GM18861 (cell line): Measurements from ENCODE around the gene MAGI2.
"Not testable (repeated sequence)": the region's sequence is repeated elsewhere in the genome, so short reads cannot be mapped to it uniquely, and the experiment has no call there.

Experiments
- ATAC-seq: cut with Tn5 transposase; IDR thresholded peaks from one replicate; pipeline ENCODE4 v1.9.1; 2021; ENCODE audit not compliant: unreplicated experiment

Gene MAGI2

DNA sequence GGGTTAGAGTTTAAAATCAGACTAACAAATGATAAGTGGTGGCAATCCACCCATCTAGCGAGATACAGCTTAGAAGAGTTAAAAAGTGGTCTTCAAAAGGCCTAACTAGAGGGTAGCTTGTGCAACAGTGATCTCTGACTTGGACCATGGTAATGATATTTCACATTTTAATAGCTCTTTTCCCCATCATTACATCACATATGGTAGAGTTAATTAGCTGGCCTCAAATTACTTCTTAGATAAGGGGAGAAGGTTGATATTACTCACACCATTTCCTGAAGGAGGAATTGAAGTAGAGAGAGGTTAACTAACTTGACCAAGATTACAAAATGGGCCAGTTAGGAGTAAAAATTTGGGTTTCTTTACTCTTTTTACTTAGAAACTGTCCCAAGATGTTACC is 1431.3 kb downstream of the MAGI2 start:
- no peak for ATAC-seq

DNA sequence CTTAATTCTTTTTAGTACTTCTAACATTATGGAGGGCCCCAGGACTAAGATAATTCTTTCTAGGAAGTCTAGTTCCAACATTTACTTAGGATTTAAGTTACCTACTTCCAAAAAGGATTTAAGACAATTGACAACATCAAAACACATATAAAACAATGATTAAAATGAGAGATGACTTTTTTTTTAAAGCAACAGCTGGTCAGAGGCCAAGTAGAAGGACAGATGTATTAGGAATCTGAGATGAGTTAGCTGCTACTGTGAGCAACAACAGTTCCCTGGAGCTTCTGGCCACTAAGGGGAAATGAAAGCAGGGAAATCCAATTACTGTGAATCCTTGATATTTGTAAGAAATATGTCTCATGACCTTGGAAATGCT is 1432.6 kb downstream of the MAGI2 start:
- no peak for ATAC-seq

GRCh38 chr7:78020136-78020873 is 1433.2 kb downstream of the MAGI2 start:
- peak; percentile 60 for ATAC-seq

DNA sequence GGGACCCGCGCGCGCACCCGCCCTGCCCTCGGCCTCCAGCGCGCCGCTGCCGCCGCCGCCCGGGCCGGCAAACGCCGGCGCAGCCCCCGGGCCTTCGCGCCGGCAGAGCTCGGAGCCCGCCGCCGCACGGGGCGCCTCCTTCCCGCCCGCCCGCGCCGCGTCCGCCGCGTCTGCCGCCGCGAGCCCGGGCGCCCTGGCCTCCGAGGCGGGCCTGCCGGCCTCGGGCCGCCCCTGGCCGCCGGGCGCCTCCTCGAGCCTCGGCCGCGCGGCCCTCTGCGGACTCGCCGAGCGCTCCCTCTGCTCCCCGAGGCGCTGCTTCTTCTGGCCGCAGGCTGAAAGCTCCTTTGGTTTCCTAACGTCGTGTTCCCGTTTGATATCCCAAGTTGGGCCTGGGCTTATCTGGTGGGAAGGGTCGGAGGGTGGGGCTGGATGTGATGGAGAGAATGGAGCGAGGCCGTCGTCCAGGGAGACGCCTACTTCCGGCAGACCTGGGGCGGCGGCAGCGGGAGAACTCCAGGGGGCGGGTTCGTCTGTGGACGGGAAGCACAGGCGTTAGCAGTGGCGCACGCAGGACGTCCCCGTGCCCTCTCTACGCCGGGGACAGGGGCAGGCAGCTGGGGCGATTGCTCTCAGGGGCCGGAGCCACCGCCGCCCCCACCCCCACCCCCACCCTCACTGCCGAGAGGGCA is 1433.9 kb downstream of the MAGI2 start:
- peak; percentile 50 for ATAC-seq

DNA sequence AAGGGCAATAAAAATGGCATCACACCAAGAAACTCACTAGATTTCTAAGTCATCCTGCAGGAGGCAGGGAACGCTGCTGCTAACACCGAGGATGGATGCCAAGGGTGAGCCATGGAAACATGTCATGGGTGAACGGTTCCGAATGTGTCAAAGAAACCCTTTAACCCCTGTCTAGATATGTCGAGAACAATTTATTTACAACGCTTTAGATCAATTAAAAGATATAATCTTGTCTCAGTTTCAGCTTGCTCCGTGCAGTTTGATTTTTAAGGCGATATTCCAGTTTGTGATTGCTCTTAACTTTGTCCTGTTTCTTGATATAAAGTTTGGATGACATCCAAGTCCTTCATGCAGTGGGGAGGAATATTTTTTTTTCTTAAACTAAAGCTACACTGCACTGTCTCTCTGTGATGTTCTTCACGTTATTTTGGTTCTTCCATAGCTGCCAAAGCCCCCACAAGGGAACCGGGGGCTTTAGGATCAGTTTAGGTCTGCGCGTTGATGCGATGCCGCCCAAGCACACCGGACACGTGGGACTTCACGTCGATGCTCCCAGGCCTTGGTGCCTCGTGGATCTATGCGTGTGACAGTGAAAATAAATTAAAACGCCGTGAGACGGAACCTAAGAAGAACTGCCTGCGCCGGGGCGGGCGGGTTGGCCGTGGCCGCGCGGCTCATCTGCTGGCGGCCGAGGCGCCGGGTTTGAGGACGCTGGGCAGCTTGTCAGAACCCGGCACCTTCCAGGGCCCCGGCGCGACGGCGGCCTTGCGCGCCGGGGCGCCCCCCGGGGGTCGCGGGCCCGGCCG is 1434.6 kb downstream of the MAGI2 start:
- peak; percentile 19 for ATAC-seq

DNA sequence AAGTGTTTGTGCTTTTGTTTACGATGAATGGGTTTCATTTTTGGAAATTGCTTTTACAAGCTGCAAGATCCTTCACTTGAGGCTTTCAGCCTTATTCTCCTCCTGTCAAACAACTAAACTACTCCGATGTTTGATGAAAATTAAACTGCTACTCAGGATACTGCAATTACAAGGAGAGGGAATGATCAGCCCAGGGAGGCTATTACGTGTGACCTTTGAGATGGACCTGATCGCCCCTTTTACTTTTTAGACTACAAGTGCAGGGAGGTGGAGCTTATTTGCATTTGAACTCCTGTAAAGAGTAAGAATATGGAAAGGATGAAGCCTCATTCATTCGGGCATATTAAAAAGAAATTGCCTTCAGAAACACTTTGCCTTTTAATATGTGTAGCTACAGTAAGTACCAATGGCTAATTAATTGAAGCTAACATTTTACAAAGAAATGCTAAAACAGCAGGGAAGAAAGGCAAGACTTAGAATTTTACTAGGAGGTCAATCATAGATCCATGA is 1435.8 kb downstream of the MAGI2 start:
- no peak for ATAC-seq

DNA sequence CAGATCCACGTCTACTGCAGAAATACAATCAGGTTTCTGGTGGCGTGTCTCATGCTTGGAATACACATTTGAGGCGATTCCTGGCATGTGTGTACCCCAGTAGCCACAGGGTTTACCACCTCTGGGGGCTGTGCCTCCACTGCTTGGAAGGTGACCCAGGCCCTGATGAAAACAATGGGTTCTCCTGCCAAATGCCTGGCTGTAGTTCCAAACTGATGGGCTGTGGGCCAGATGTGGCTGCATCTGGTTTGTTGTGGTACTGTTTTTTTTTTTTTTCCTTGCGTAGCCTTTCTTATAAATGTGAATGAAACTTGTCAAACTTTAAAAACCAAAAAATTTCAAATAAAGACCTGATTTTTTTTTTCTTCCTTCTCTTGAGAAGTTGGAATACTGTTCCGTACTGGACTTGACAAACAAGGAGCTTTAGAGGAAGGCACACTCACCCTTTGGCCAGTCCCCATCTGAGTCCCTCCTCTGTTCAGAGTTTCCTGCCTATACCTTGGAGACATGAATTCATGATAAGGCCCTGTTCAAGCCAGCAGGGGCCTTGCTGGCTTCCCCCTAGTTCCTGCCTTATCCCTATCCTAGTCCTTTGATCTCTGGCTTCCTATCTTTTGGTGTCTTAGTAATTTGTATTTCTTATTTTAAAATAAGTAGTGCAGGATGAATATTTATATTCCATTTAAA is 1437.8 kb downstream of the MAGI2 start:
- ATAC-seq: no peak

GRCh38 chr7:78014401-78014800 is 1439.1 kb downstream of the MAGI2 start:
- no peak for ATAC-seq

DNA sequence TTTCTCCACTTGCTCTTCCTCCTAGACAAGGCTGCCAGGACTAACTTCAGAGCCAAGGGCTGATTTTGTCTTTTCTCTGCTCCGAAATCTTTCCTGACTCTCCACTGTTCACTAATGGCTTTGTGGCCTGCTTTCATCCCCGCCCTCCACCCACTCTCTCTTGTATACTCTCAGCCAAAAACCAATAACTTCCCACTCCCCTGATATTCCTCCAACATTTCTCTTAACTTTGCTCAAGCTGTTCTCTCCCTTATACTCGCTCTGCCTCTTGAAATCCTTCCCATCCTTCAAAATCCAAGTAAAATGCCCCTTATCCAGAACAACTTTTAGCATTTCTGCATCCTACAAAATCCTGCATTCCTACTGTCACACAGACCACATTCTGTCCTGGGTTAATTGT is 1440.1 kb downstream of the MAGI2 start:
- ATAC-seq: no peak

- no peak for ATAC-seq
Observed at GRCh38 chr7:78011642-78012041, 1441.8 kb downstream of the MAGI2 start.

GRCh38 chr7:78007231-78007630 is 1446.2 kb downstream of the MAGI2 start:
- no peak for ATAC-seq

DNA sequence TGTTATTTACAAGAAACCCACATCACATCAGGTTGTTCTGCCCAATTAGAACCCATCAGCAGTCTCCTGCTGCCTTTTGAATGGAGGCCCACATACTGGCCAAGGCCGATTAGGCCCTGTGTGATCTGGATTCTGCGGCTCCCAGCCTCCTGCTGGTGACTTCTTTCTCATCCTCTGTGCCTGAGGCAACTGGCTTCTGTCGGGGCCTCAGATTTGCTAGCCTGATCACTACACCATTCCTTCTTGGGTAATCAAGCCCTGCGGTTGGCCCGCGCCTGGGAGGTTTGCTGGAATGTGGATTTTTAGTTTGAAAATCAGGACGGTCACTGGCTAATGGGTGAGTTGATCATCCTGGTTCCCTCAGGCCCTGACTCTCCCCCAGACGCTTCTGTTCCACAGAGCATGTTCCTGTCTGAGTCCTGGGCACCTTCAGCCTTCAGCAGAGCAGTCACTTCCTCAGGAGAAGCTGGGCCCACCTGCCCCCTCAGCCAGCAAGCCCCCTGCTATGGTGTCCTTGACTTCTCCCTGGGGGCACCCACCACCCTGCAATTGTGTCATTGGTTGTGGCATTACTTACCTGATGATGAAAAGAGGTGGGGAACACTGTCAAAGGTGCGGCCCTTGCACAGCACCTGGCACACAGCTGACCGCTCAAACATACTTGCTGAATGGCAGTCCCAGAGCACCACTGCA is 1447.3 kb downstream of the MAGI2 start:
- no peak for ATAC-seq

- no peak for ATAC-seq
Observed at GRCh38 chr7:78002715-78003114, 1450.8 kb downstream of the MAGI2 start.

- no peak for ATAC-seq
Observed at GRCh38 chr7:78002021-78002420, 1451.4 kb downstream of the MAGI2 start.

GRCh38 chr7:77999168-77999567 is 1454.3 kb downstream of the MAGI2 start:
- ATAC-seq: not testable (repeated sequence)

DNA sequence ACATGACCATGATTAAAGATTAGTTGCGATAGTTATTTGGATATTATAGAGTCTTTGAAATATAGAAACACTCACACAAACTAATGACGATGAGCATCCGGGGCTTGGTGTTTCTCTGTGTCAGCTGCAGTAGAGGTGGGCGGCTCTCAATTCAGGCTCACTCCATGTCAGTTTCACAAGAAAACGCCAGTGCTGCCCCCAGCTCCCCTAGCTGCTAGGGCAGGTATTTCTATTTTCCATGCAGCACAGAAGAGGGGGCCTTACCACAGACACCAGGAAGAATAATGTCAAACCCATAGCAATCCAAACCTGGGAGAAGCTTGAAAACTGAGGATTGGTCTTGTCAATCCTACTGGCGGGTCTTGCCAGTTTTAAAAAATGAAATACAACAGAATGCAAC is 1457.8 kb downstream of the MAGI2 start:
- ATAC-seq: no peak

GRCh38 chr7:77993838-77994237 is 1459.6 kb downstream of the MAGI2 start:
- no peak for ATAC-seq

GRCh38 chr7:77991656-77992055 is 1461.8 kb downstream of the MAGI2 start:
- no peak for ATAC-seq

DNA sequence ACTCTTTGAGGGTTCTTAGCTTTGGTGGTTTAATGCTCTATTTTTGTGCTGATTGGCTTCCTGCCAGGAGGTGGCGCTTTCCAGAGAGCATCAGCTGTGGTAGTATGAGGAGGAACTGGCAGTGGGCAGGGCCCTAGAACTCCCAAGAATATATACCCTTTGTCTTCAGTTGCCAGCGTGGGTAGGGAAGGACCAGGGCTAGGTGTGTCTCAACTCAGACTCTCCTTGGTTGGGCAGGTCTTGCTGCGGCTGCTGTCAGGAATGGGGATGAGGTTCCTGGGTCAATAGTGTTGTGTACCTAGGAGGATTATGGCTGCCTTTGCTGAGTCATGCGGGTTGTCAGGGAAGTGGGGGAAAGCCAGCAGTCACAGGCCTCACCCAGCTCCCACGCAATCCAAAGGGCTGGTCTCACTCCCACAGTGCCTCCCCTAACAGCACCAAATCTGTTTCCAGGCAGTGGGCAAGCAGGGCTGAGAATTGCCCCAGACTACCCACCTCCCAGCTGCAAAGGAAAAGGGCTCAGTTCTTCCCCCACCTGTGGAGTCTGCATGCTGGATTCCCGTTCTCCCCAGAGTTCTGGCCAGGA is 1463.4 kb downstream of the MAGI2 start:
- no peak for ATAC-seq

DNA sequence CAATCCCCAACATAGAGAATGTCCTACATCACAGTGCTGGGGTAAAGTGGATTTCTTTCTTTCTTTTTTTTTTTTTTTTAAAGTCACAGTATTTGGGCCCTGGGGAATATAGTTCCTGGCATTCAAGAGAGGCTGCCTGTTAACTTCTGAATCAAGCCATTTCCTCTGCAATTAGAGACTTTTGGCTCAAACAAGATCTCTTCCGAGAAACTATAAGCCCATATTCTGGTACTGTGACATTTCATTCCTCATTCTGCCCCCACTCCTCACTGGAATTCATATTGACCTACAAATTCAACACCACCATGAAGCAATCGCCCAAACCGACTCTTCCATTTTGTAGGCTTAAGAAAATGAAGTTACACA is 1467.5 kb downstream of the MAGI2 start:
- no peak for ATAC-seq
